PC-3 (cell line): Measurements from ENCODE around the gene DMD.

Experiments
- CTCF ChIP-seq: fragments of 300-600 bp; sonication (generic); conservative IDR thresholded peaks from 2 replicates; pipeline ENCODE4 v1.5.1; 2017; ENCODE audit warnings: antibody characterized with exemption, low read depth, mild to moderate bottlenecking, low read length
- EZH2 ChIP-seq: fragments of 300-600 bp; sonication (generic); IDR thresholded peaks from one replicate; pipeline ENCODE4 v1.6.1; 2017; ENCODE audit warnings: antibody characterized with exemption, mild to moderate bottlenecking, low read length; ENCODE audit not compliant: unreplicated experiment
- EZH2phosphoT487 ChIP-seq: fragments of 300-600 bp; sonication (generic); IDR thresholded peaks from 2 replicates; pipeline ENCODE4 v1.6.1; 2018; ENCODE audit warnings: mild to moderate bottlenecking, antibody characterized with exemption, low read length, borderline replicate concordance

- TF ChIP-seq CTCF, result no peak
- TF ChIP-seq EZH2, result no peak
- no peak for TF ChIP-seq EZH2phosphoT487
These were observed 1403.0 kb downstream of the DMD start for GRCh38 chrX:31808357-31808756.
